Rectal smooth muscle tissue (tissue), 1 donor: ENCODE measurements around the gene ZNF8.
A peak's percentile ranks its signal among the peaks of the same experiment; 100 is the strongest.
"Not testable (repeated sequence)": the region's sequence is repeated elsewhere in the genome, so short reads cannot be mapped to it uniquely, and the experiment has no call there.

Experiments used
- H3K27ac ChIP-seq: one replicate; pipeline ENCODE4 v1.7.0; 2013; ENCODE audit warnings: low read depth, low read length, inconsistent platforms
- H3K27me3 ChIP-seq: one replicate; pipeline ENCODE4 v1.7.0; 2013; ENCODE audit warnings: low read length; ENCODE audit not compliant: control insufficient read depth, insufficient read depth
- H3K36me3 ChIP-seq: one replicate; pipeline ENCODE4 v1.7.0; 2013; ENCODE audit warnings: low read length; ENCODE audit not compliant: control insufficient read depth, insufficient read depth
- H3K4me1 ChIP-seq: one replicate; pipeline ENCODE4 v1.7.0; 2013; ENCODE audit warnings: low read length; ENCODE audit not compliant: control insufficient read depth, insufficient read depth
- H3K4me3 ChIP-seq: one replicate; pipeline ENCODE4 v1.7.0; 2013; ENCODE audit warnings: low read length
- H3K9ac ChIP-seq: one replicate; pipeline ENCODE4 v1.7.0; 2013; ENCODE audit warnings: low read length

The ZNF8 gene

DNA sequence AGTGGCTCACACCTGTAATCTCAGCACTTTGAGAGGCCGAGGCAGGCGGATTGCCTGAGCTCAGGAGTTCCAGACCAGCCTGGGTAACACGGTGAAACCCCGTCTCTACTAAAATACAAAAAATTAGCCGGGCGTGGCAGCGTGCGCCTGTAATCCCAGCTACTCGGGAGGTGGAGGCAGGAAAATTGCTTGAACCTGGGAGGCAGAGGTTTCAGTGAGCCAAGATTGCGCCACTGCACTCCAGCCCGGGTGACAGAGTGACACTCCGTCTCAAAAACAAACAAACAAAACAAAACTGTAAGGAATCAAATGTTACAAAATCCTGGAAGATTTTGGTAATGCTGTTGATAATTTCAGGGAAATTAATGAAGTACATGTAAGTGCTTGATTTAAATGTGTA, 69.3 kb downstream of the ZNF8 start:
- H3K4me3 ChIP-seq: peak overlapping the region; percentile 53
- not testable (repeated sequence) for H3K9ac ChIP-seq, H3K4me1 ChIP-seq, H3K27me3 ChIP-seq, H3K27ac ChIP-seq, H3K36me3 ChIP-seq

DNA sequence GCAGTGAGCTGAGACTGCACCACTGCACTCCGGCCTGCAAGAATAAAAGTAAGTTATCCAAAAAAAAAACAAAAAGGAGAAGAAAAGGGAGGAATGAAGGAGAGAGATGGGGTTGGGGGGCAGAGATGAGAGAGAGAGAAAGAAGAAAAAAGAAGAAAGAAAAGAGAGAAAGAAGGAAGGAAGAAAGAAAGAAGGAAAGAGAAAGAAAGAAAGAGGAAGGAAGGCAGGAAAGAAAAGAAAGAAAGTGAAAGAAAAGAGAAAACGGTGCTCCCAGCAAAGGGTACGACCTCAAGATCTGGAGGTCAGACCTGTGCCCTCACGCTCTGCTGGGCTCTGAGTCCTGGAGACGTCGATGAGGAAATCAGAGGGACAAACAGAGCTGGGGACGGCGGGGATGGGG, 70.8 kb downstream of the ZNF8 start:
- Histone ChIP-seq H3K27me3 (peaks cover 6% of the 10 kb centered on the region), H3K36me3 (no peaks in the 10 kb centered on the region), H3K4me3 (no peak overlapping the region), H3K27ac (no peak overlapping the region), H3K9ac (no peak overlapping the region), H3K4me1 (no peaks in the 10 kb centered on the region)

DNA sequence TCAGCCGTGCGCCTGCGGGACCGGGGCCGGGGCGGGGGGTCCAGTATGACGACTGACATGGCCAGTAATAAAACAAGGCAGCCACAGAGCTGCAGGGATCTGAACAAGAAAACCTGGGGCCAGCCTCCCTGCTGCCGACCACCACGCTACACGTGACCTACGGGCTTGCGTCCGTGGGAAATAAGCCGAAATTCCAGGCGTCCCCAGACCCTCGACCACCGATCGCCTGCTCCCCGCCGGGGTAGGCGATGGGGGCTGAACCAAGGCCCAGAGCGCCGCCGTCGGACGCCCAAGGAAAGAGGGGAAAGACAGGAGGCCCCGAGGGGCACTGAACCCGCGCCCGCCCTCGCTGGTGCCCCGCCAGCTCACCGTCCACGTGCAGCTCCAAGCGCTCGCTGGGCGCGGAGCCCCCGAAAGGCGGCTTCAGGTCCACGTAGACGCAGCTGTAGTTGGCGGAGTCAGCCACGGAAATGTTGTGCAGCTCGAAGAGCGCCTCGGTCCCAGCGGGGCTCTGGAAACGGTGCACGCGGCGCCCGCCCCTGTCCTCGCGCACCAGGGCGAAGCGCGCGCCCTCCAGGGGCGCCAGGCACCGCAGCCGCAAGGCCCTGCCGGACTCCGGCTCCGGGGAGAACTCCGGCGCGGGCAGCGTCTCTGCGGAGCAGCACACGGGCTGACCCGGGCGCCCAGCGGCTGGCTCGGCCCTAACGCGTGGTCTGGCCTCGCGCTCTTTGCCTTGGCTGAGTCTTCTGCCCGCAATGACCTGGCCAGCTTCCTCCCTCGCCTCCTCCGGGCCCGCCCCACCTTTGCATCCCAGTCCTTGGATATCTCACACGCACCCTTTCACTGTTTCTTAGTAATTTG, 71.5 kb downstream of the ZNF8 start:
- no peaks in the 10 kb centered on the region for H3K36me3 ChIP-seq
- H3K9ac ChIP-seq: no peak overlapping the region
- H3K4me1 ChIP-seq: no peaks in the 10 kb centered on the region
- peaks cover 9% of the 10 kb centered on the region for H3K27me3 ChIP-seq
- H3K4me3 ChIP-seq: no peak overlapping the region
- H3K27ac ChIP-seq: no peak overlapping the region

- no peak overlapping the region for H3K9ac ChIP-seq
- no peaks in the 10 kb centered on the region for H3K4me1 ChIP-seq
- H3K4me3 ChIP-seq: no peak overlapping the region
- H3K36me3 ChIP-seq: no peaks in the 10 kb centered on the region
- H3K27ac ChIP-seq: no peak overlapping the region
- H3K27me3 ChIP-seq: peaks cover 9% of the 10 kb centered on the region
These were observed 72.3 kb downstream of the ZNF8 start for GRCh38 chr19:58350871-58351557.

DNA sequence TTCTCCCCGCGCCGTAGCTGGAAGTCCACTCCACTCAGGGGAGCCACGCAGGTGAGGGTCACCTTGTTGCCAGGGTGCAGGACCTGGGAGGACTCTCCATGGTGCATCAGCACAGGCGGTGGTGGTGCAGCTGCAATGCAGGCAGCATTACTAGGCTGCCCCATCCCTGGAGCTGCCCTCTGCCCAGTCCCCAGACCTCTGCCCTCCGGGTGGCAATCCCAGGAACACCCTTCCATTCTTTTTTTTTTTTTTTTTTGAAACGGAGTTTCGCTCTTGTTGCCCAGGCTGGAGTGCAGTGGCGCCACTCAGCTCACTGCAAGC, 72.8 kb downstream of the ZNF8 start:
- Histone ChIP-seq H3K4me1 (no peaks in the 10 kb centered on the region), H3K36me3 (no peaks in the 10 kb centered on the region), H3K4me3 (no peak overlapping the region), H3K27ac (no peak overlapping the region), H3K27me3 (peaks cover 9% of the 10 kb centered on the region), H3K9ac (no peak overlapping the region)

- Histone ChIP-seq H3K4me3 (no peak overlapping the region), H3K4me1 (no peaks in the 10 kb centered on the region), H3K9ac (no peak overlapping the region), H3K27ac (no peak overlapping the region), H3K36me3 (no peaks in the 10 kb centered on the region), H3K27me3 (peaks cover 9% of the 10 kb centered on the region)
These were observed 73.4 kb downstream of the ZNF8 start for GRCh38 chr19:58351990-58352755.
